ENCODE data around the gene AQP1.

DNA sequence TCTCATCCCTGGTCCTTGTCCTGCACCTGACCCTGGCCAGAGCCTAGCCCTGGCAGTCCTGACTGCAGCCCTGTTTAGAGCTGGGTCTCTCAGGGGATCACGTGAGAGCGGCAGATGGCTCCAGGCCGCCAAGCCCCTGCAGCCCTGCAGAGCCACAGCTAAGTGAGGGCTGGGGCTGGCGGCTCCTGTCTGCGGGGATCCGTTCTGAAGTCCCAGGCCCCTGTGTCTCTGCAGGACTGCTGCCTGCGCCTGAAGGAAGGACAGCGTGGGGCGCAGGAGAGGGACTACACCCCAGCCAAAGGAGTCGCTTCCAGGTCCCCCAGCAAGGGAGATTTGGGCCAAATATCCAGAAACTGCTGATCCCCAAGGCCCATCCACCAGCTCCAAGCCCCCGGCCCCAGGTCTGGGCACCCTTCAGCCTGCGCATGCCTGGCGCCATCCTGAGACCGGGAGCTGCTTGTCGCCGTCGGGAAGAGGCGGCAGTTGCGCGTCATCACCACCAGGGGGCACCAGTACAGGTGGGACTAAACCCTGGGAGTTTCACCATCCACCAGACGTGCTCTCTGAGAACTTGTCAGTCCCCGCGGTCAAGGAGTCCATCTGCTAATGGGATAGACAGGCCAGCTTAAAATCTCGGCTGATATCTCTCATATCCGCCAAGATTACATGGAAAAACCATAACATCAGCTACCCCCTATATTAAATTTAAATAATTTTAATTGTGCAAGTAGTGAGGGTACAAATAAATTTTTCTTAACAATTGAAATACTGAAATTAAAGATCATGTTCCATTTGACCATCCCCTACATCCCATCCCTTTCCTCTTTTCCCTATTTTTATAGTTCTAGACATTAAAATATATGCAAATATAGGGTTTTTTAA lies 27.0 kb downstream of the AQP1 start:
- TF ChIP-seq, protein P1, sequence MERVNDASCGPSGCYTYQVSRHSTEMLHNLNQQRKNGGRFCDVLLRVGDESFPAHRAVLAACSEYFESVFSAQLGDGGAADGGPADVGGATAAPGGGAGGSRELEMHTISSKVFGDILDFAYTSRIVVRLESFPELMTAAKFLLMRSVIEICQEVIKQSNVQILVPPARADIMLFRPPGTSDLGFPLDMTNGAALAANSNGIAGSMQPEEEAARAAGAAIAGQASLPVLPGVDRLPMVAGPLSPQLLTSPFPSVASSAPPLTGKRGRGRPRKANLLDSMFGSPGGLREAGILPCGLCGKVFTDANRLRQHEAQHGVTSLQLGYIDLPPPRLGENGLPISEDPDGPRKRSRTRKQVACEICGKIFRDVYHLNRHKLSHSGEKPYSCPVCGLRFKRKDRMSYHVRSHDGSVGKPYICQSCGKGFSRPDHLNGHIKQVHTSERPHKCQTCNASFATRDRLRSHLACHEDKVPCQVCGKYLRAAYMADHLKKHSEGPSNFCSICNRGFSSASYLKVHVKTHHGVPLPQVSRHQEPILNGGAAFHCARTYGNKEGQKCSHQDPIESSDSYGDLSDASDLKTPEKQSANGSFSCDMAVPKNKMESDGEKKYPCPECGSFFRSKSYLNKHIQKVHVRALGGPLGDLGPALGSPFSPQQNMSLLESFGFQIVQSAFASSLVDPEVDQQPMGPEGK (CRISPR knock-in tag; IDR thresholded peaks at IDR 0.05; ENCODE audit: borderline replicate concordance), result no peak
- TF ChIP-seq ARNTL (CRISPR knock-in tag; IDR thresholded peaks at IDR 0.05; ENCODE audit: borderline replicate concordance, low read depth) (no peak), RARB (CRISPR knock-in tag; IDR thresholded peaks at IDR 0.05) (no peak), ZNF8 (CRISPR knock-in tag; IDR thresholded peaks at IDR 0.05) (no peak), GLIS3 (CRISPR knock-in tag; IDR thresholded peaks at IDR 0.05) (no peak), TCF4 (CRISPR knock-in tag; IDR thresholded peaks at IDR 0.05; ENCODE audit: borderline replicate concordance) (peak; percentile 20; the same call in 1 of the 2 replicates), PPARA (CRISPR knock-in tag; IDR thresholded peaks at IDR 0.05; ENCODE audit: borderline replicate concordance) (no peak), ZNF70 (CRISPR knock-in tag; IDR thresholded peaks at IDR 0.05) (no peak), ZC3H10 (CRISPR knock-in tag; IDR thresholded peaks at IDR 0.05) (no peak), ZNF565 (CRISPR knock-in tag; conservative IDR thresholded peaks at IDR 0.05; ENCODE audit: low read depth) (no peak), CSDC2 (CRISPR knock-in tag; IDR thresholded peaks at IDR 0.05) (no peak), ZFP30 (CRISPR knock-in tag; IDR thresholded peaks at IDR 0.05) (no peak)
- TF ChIP-seq, protein P2, sequence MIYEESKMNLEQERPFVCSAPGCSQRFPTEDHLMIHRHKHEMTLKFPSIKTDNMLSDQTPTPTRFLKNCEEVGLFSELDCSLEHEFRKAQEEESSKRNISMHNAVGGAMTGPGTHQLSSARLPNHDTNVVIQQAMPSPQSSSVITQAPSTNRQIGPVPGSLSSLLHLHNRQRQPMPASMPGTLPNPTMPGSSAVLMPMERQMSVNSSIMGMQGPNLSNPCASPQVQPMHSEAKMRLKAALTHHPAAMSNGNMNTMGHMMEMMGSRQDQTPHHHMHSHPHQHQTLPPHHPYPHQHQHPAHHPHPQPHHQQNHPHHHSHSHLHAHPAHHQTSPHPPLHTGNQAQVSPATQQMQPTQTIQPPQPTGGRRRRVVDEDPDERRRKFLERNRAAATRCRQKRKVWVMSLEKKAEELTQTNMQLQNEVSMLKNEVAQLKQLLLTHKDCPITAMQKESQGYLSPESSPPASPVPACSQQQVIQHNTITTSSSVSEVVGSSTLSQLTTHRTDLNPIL (CRISPR knock-in tag; IDR thresholded peaks at IDR 0.05; ENCODE audit: low read depth), result no peak
- TF ChIP-seq, protein P3, sequence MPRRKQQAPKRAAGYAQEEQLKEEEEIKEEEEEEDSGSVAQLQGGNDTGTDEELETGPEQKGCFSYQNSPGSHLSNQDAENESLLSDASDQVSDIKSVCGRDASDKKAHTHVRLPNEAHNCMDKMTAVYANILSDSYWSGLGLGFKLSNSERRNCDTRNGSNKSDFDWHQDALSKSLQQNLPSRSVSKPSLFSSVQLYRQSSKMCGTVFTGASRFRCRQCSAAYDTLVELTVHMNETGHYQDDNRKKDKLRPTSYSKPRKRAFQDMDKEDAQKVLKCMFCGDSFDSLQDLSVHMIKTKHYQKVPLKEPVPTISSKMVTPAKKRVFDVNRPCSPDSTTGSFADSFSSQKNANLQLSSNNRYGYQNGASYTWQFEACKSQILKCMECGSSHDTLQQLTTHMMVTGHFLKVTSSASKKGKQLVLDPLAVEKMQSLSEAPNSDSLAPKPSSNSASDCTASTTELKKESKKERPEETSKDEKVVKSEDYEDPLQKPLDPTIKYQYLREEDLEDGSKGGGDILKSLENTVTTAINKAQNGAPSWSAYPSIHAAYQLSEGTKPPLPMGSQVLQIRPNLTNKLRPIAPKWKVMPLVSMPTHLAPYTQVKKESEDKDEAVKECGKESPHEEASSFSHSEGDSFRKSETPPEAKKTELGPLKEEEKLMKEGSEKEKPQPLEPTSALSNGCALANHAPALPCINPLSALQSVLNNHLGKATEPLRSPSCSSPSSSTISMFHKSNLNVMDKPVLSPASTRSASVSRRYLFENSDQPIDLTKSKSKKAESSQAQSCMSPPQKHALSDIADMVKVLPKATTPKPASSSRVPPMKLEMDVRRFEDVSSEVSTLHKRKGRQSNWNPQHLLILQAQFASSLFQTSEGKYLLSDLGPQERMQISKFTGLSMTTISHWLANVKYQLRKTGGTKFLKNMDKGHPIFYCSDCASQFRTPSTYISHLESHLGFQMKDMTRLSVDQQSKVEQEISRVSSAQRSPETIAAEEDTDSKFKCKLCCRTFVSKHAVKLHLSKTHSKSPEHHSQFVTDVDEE (CRISPR knock-in tag; IDR thresholded peaks at IDR 0.05), result no peak
